Measurements from ENCODE around the gene RIMBP3C. TPM values are rescaled to one million over a fixed set of nuclear protein-coding genes. Genes with fewer than 3 reads are reported as not detected.
"Not testable (repeated sequence)": the region's sequence is repeated elsewhere in the genome, so short reads cannot be mapped to it uniquely, and the experiment has no call there.

The RIMBP3C gene
- polyA plus RNA-seq, 3 donors = 0.19 to 0.52 (median 0.30) TPM

GRCh38 chr22:21544432-21545322 lies 6.6 kb downstream of the RIMBP3C start:
- DNase-seq (ENCODE audit: extremely low read depth in 1 of 11, low read depth in 9 of 11, low spot score in 4 of 11) = not testable (repeated sequence)

GRCh38 chr22:21539862-21540261 lies 11.4 kb downstream of the RIMBP3C start:
- DNase-seq (ENCODE audit: extremely low read depth in 1 of 11, low read depth in 9 of 11, low spot score in 4 of 11) = not testable (repeated sequence)

- DNase-seq (ENCODE audit: extremely low read depth in 1 of 11, low read depth in 9 of 11, low spot score in 4 of 11) = not testable (repeated sequence)
Observed at GRCh38 chr22:21532863-21533648, 18.2 kb downstream of the RIMBP3C start.

GRCh38 chr22:21531525-21531924 lies 19.7 kb downstream of the RIMBP3C start:
- not testable (repeated sequence) for DNase-seq (ENCODE audit: extremely low read depth in 1 of 11, low read depth in 9 of 11, low spot score in 4 of 11)

GRCh38 chr22:21526705-21527500 lies 24.4 kb downstream of the RIMBP3C start:
- DNase-seq (ENCODE audit: extremely low read depth in 1 of 11, low read depth in 9 of 11, low spot score in 4 of 11) = not testable (repeated sequence)

- DNase-seq (ENCODE audit: extremely low read depth in 1 of 11, low read depth in 9 of 11, low spot score in 4 of 11) = not testable (repeated sequence)
Observed at GRCh38 chr22:21516970-21517764, 34.1 kb downstream of the RIMBP3C start.

- DNase-seq (ENCODE audit: extremely low read depth in 1 of 11, low read depth in 9 of 11, low spot score in 4 of 11) = not testable (repeated sequence)
Observed at GRCh38 chr22:21516522-21516921, 34.7 kb downstream of the RIMBP3C start.

- not testable (repeated sequence) for DNase-seq (ENCODE audit: extremely low read depth in 1 of 11, low read depth in 9 of 11, low spot score in 4 of 11)
Observed at GRCh38 chr22:21515234-21515633, 36.0 kb downstream of the RIMBP3C start.

- DNase-seq (ENCODE audit: extremely low read depth in 1 of 11, low read depth in 9 of 11, low spot score in 4 of 11) = not testable (repeated sequence)
Observed at GRCh38 chr22:21514117-21514516, 37.1 kb downstream of the RIMBP3C start.

GRCh38 chr22:21512022-21512421 lies 39.2 kb downstream of the RIMBP3C start:
- DNase-seq (ENCODE audit: extremely low read depth in 1 of 11, low read depth in 9 of 11, low spot score in 4 of 11) = not testable (repeated sequence)

GRCh38 chr22:21510397-21510796 lies 40.9 kb downstream of the RIMBP3C start:
- DNase-seq (ENCODE audit: extremely low read depth in 1 of 11, low read depth in 9 of 11, low spot score in 4 of 11) = not testable (repeated sequence)

GRCh38 chr22:21499623-21500506 lies 51.4 kb downstream of the RIMBP3C start:
- DNase-seq (ENCODE audit: extremely low read depth in 1 of 11, low read depth in 9 of 11, low spot score in 4 of 11) = not testable (repeated sequence)

- DNase-seq (ENCODE audit: extremely low read depth in 1 of 11, low read depth in 9 of 11, low spot score in 4 of 11) = not testable (repeated sequence)
Observed at GRCh38 chr22:21498489-21498888, 52.8 kb downstream of the RIMBP3C start.

- not testable (repeated sequence) for DNase-seq (ENCODE audit: extremely low read depth in 1 of 11, low read depth in 9 of 11, low spot score in 4 of 11)
Observed at GRCh38 chr22:21497984-21498383, 53.3 kb downstream of the RIMBP3C start.
